HG02981 (cell line): ENCODE measurements around the gene PAGE3.

Source experiments
- ATAC-seq: cut with Tn5 transposase; IDR thresholded peaks from one replicate; pipeline ENCODE4 v1.9.1; 2021; ENCODE audit warnings: mild to moderate bottlenecking, moderate library complexity; ENCODE audit not compliant: unreplicated experiment

Gene PAGE3

DNA sequence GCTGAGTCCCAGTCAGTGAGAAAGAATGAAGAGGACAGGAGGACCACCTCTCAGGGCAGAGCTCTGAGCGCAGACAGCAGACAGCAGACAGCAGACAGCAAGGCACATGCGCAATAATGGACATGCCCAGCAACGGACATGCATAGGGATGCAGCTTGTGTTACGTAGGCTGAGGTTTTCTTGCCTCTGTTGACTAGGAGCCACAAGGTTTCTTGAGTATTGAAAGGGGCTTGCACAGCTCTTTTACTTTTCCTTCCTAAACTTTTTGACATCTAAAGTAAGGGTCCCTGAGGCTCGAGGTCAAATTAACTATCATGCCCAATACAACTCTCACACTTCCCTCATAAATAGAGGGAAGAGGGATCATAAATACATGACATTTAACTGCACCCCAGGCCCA lies at the start of gene PAGE3:
PAGE3 (minus strand) TSS at position 101 of the 400 bp plus-strand sequence. CDS start 1,013 bp downstream, outside the sequence.
- no peak for ATAC-seq

- no peak for ATAC-seq
These were observed 47.9 kb upstream of the PAGE3 start for GRCh38 chrX:55312655-55313054.

GRCh38 chrX:55290963-55291362 lies 26.2 kb upstream of the PAGE3 start:
- no peak for ATAC-seq

GRCh38 chrX:55279832-55280231 lies 15.1 kb upstream of the PAGE3 start:
- ATAC-seq, result no peak

- no peak for ATAC-seq
These were observed 3.9 kb downstream of the PAGE3 start for GRCh38 chrX:55260806-55261205.

- no peak for ATAC-seq
These were observed 11.2 kb downstream of the PAGE3 start for GRCh38 chrX:55253528-55253927.

- ATAC-seq, result no peak
These were observed 23.9 kb downstream of the PAGE3 start for GRCh38 chrX:55240788-55241340.

DNA sequence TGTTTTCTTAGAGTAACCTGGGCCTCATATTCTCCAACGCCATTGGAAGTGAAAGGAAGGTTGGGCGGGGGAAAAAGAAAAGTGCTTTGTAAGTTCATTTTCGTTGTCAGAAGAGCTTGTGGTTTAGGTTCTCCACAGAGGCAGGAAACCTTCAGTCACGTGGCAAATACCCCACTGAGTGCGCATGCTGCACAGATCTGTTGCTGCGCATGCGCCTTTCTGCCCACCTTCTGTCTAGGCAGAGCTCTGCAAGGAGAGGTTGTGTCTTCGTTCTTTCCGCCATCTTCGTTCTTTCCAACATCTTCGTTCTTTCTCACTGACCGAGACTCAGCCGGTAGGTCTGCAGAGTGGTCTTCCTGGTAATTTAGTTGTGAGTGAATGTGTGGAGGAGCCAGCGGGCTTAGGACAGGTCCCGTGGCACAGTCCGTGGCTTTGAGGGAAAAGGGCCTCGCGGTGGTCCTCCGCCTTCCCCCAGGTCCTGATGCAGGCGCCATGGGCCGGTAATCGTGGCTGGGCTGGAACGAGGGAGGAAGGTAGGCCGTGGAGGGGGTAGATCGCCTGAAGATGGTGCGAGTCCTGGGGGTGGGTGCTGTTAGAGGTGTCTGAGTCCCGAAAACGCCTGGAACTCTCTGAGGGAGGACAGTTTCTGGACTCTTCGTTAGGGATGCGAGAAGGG lies 44.5 kb downstream of the PAGE3 start, which contains the start of gene PAGE5:
PAGE5 (plus strand) TSS at position 228 of the 676 bp plus-strand sequence. CDS start 1,037 bp downstream, outside the sequence.
- no peak for ATAC-seq

DNA sequence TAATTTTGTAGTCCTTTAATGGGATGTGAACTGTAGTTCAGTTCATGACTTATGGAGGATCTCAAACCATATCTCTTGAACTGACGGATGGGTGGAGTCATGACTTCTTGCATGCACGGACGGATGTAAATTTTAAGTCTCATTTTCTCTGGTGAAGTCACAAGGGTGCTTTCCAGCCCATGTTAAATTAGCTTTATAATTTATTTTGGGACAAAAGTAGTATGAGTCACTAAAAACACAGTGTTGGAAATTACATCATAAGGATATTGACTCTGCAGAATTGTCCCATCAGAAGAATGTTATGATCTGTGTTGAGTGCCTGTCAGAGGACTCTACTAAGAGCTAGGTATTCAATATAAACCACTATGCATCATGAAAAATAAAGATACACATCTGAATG lies 51.3 kb downstream of the PAGE3 start:
- no peak for ATAC-seq

DNA sequence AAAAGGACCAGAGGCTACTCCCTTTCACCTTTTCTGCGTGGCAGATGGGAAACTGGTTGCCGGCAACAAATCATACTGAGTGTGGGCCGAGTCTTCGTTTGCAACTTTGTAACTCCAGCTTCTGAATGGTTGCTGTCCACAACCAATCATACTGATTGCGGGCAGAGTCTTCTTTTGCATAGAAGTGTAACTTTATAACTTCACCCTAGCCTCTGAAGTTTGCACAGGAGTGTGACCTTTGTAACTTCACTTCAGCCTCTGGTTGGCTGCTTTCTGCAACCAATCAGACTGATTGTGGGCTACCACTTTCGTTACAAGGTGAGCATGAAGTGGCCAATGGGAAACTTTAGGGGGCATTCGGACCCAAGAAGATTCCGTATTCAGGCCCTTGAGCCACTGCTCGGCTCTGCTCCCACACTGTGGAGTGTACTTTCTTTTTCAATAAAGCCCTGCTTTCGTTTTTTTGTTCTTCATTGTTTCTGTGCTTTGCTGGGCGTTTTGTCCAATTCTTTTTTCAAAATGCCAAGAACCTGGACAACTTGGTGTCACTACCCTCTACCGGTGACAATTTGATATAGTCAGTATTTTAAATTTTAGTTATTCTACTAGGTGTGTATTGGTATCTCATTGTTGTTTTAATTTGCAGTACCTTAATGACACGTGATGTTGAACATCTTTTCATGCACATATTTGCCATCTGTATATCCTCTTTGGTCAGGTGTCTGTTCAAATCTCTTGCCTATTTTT lies 53.6 kb downstream of the PAGE3 start:
- ATAC-seq, result no peak
